Measurements from ENCODE around the gene GPATCH3. TPM values are rescaled to one million over a fixed set of nuclear protein-coding genes. Genes with fewer than 3 reads are reported as not detected.

Gene GPATCH3
- total and polyA plus RNA-seq, 2 donors (not counting 3 experiments of a cell fraction or from before 2014, with no cell fraction given) = 12.1 to 17.7 TPM

DNA sequence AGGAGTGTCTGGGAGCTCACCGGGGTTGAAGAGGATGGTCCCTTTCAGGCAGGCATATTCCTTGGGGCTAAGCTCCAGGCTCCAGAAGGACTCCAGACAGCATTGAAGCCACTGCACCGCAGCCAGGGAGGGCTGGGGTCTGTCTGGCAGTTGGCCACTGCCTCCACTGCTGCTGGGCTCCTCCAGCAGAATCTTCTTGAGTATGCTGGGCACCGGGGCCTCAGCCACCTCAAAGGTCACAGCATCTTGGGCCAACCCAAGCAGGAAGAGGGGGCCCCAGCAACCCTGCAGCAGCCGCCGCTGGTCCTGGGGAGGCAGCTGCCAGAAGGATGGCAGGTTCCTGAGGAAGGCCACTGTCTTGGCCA is 13.1 kb upstream of the GPATCH3 start:
- intact Hi-C loops (cut with micrococcal nuclease) (no loop called here), dilution Hi-C loops (cut with MboI; ENCODE audit: extremely low pct_ligation_motif_present, low sequenced_read_pairs) (no loop called here)
- Histone ChIP-seq H3K9me1 (replicated peaks; ENCODE audit: control insufficient read depth, extremely low read depth, insufficient read depth, low read length) (no peaks in the 10 kb centered on the region), H4K20me1 (replicated peaks; ENCODE audit: control insufficient read depth, extremely low read depth, insufficient read depth, low read length) (no peaks in the 10 kb centered on the region), H3K4me1 (ENCODE audit: control insufficient read depth, extremely low read depth, insufficient read depth, low read length) (no peaks in the 10 kb centered on the region), H3K4me3 (replicated peaks in 1 of 3; ENCODE audit: insufficient read depth in 1 of 3, low read depth in 1 of 3, low read length in 3 of 3) (no peak overlapping the region), H3K4me2 (ENCODE audit: insufficient read depth, low read length) (no peak overlapping the region), H2AFZ (ENCODE audit: low read depth, low read length) (no peak overlapping the region), H3K9me3 (replicated peaks; ENCODE audit: control insufficient read depth, insufficient read depth, low read length) (no peaks in the 10 kb centered on the region), H3K36me3 (ENCODE audit: control insufficient read depth in 2 of 2, extremely low read depth in 1 of 2, insufficient read depth in 2 of 2, low read length in 2 of 2) (no peaks in the 10 kb centered on the region), H3K27ac (ENCODE audit: insufficient read depth, low read depth, low read length) (no peak overlapping the region), H3K79me2 (ENCODE audit: control insufficient read depth, insufficient read depth, low read length) (no peaks in the 10 kb centered on the region), H3K9ac (replicated peaks; ENCODE audit: extremely low read depth, insufficient read depth, low read length) (no peak overlapping the region), H3K27me3 (ENCODE audit: control insufficient read depth in 2 of 2, insufficient read depth in 2 of 2, low read length in 2 of 2) (peaks cover 0 to 1% of the 10 kb centered on the region in 2 experiments)
- TF ChIP-seq FOS (IDR thresholded peaks at IDR 0.05; ENCODE audit: borderline replicate concordance, insufficient read depth, low read length) (no peak), MYC (IDR thresholded peaks at IDR 0.05; ENCODE audit: low read depth, low read length) (no peak), POLR2AphosphoS5 (IDR thresholded peaks at IDR 0.05; ENCODE audit: insufficient read depth, low read depth, low read length) (no peak), JUN (IDR thresholded peaks at IDR 0.05; ENCODE audit: borderline replicate concordance, insufficient read depth, insufficient read length, low read depth) (no peak), POLR2A (IDR thresholded peaks at IDR 0.05; ENCODE audit: low read depth, low read length) (no peak), EZH2 (IDR thresholded peaks at IDR 0.05; ENCODE audit: borderline replicate concordance, low read depth, low read length, severe bottlenecking) (no peak), GATA2 (IDR thresholded peaks at IDR 0.05; ENCODE audit: insufficient read depth, insufficient read length, low read depth, low read length) (no peak)
- TF ChIP-seq, protein P1, sequence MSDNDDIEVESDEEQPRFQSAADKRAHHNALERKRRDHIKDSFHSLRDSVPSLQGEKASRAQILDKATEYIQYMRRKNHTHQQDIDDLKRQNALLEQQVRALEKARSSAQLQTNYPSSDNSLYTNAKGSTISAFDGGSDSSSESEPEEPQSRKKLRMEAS (IDR thresholded peaks at IDR 0.05; ENCODE audit: insufficient read depth, insufficient read length) = no peak
- TF ChIP-seq, protein P2, sequence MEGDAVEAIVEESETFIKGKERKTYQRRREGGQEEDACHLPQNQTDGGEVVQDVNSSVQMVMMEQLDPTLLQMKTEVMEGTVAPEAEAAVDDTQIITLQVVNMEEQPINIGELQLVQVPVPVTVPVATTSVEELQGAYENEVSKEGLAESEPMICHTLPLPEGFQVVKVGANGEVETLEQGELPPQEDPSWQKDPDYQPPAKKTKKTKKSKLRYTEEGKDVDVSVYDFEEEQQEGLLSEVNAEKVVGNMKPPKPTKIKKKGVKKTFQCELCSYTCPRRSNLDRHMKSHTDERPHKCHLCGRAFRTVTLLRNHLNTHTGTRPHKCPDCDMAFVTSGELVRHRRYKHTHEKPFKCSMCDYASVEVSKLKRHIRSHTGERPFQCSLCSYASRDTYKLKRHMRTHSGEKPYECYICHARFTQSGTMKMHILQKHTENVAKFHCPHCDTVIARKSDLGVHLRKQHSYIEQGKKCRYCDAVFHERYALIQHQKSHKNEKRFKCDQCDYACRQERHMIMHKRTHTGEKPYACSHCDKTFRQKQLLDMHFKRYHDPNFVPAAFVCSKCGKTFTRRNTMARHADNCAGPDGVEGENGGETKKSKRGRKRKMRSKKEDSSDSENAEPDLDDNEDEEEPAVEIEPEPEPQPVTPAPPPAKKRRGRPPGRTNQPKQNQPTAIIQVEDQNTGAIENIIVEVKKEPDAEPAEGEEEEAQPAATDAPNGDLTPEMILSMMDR (IDR thresholded peaks at IDR 0.05; ENCODE audit: extremely low read depth in 1 of 2, insufficient read depth in 1 of 2, low read depth in 1 of 2, low read length in 2 of 2) = no peak
- DNase-seq (ENCODE audit: low read depth, low spot score) (no peak), FAIRE-seq (no peak)
- ChIA-PET POLR2A (no interaction called here), CTCF (interaction anchor here (1.1 kb wide), 1 partner anchor 25 kb away, joined by 3 read pairs; no protein-coding TSS in a partner anchor)
- BruUV-seq (replicated peaks) = no TSS peak

Measured in endothelial cell of umbilical vein (primary cell).